Measurements from ENCODE around the gene PMCH.

DNA sequence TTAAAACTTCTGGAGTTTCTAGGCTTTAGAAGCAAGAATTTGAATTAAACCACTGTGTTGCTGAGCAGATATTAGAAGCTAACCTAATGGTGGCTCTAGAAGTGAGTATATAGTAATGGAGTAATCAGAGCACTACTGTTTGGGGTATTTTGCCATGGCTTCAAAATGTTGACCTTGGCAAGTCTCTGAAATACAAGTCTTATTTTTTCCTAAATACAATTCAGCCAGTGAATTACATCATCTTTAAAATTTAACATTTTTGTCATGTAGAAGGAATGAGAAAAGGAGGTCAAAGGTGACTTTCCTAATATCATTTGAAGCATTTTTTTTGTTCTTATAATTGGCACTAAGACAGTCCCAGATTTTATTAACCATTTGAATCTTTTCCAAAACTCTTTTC, 25.2 kb downstream of the PMCH start:
- TF ChIP-seq, protein P1, sequence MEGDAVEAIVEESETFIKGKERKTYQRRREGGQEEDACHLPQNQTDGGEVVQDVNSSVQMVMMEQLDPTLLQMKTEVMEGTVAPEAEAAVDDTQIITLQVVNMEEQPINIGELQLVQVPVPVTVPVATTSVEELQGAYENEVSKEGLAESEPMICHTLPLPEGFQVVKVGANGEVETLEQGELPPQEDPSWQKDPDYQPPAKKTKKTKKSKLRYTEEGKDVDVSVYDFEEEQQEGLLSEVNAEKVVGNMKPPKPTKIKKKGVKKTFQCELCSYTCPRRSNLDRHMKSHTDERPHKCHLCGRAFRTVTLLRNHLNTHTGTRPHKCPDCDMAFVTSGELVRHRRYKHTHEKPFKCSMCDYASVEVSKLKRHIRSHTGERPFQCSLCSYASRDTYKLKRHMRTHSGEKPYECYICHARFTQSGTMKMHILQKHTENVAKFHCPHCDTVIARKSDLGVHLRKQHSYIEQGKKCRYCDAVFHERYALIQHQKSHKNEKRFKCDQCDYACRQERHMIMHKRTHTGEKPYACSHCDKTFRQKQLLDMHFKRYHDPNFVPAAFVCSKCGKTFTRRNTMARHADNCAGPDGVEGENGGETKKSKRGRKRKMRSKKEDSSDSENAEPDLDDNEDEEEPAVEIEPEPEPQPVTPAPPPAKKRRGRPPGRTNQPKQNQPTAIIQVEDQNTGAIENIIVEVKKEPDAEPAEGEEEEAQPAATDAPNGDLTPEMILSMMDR (IDR thresholded peaks at IDR 0.05; ENCODE audit: low read length) = no peak
- TF ChIP-seq EZH2phosphoT487 (IDR thresholded peaks at IDR 0.05; ENCODE audit: low read length) = no peak
- TF ChIP-seq EZH2 (optimal IDR thresholded peaks at IDR 0.05; ENCODE audit: low read depth, low read length) = no peak

Data from MM.1S (cell line).